GM23338 (cell line): Measurements from ENCODE around the gene GBE1. TPM values are rescaled to one million over a fixed set of nuclear protein-coding genes. Genes with fewer than 3 reads are reported as not detected.

Experiments used
- ATAC-seq: fragments of 200-7000 bp; cut with Tn5 transposase; 3 replicates; pipeline ENCODE4 v1.9.1; 2020
- DNase-seq: peaks from one replicate; pipeline ENCODE4 v3.0.0-alpha.2; 2015; ENCODE audit warnings: low spot score
- H2AFZ ChIP-seq: fragments of 200-600 bp; sonication (generic); 2 replicates; pipeline ENCODE4 v1.8.0; 2016; ENCODE audit warnings: antibody characterized with exemption, mild to moderate bottlenecking, moderate library complexity
- H3F3A ChIP-seq: fragments of 200-600 bp; sonication (generic); replicated peaks from 2 replicates; pipeline ENCODE4 v1.8.0; 2017; ENCODE audit warnings: antibody characterized with exemption, mixed run types, low read depth
- H3K27ac ChIP-seq: fragments of 200-600 bp; sonication (generic); 2 replicates; pipeline ENCODE4 v1.6.1; 2016; ENCODE audit warnings: low read depth
- H3K27me3 ChIP-seq: fragments of 200-600 bp; sonication (generic); 2 replicates; pipeline ENCODE4 v1.8.0; 2016; ENCODE audit warnings: mild to moderate bottlenecking, mixed run types, moderate library complexity; ENCODE audit not compliant: insufficient read depth
- H3K36me3 ChIP-seq: fragments of 200-600 bp; sonication (generic); 2 replicates; pipeline ENCODE4 v1.8.0; 2016; ENCODE audit warnings: mild to moderate bottlenecking; ENCODE audit not compliant: insufficient read depth
- H3K4me1 ChIP-seq: fragments of 200-600 bp; sonication (generic); 2 replicates; pipeline ENCODE4 v1.8.0; 2016; ENCODE audit warnings: mild to moderate bottlenecking, moderate library complexity; ENCODE audit not compliant: insufficient read depth
- H3K4me2 ChIP-seq: fragments of 200-600 bp; sonication (generic); 2 replicates; pipeline ENCODE4 v1.7.1; 2017; ENCODE audit warnings: mixed run types
- H3K4me3 ChIP-seq: fragments of 200-600 bp; sonication (generic); 2 replicates; pipeline ENCODE4 v1.6.1; 2016; ENCODE audit warnings: mixed run types
- H3K79me2 ChIP-seq: fragments of 200-600 bp; sonication (generic); replicated peaks from 2 replicates; pipeline ENCODE4 v1.8.0; 2017; ENCODE audit warnings: mild to moderate bottlenecking; ENCODE audit not compliant: insufficient read depth
- H3K9me2 ChIP-seq: fragments of 200-600 bp; sonication (generic); 2 replicates; pipeline ENCODE4 v1.8.0; 2017; ENCODE audit not compliant: insufficient read depth
- H4K20me1 ChIP-seq: fragments of 200-600 bp; sonication (generic); replicated peaks from 2 replicates; pipeline ENCODE4 v1.8.0; 2017; ENCODE audit warnings: mild to moderate bottlenecking; ENCODE audit not compliant: insufficient read depth
- H3K27ac Mint-ChIP-seq: 2 replicates; pipeline ENCODE4 v1.8.0; 2020; ENCODE audit warnings: inconsistent platforms, mild to moderate bottlenecking, moderate library complexity, mixed read lengths
- H3K27me3 Mint-ChIP-seq: 3 replicates; pipeline ENCODE4 v1.8.0; 2022; ENCODE audit warnings: low read depth, mild to moderate bottlenecking, moderate library complexity, mixed read lengths, inconsistent platforms; ENCODE audit not compliant: insufficient read depth, poor library complexity
- H3K36me3 Mint-ChIP-seq: 3 replicates; pipeline ENCODE4 v1.8.0; 2021; ENCODE audit warnings: low read depth, mild to moderate bottlenecking, inconsistent platforms, moderate library complexity, mixed read lengths
- H3K4me1 Mint-ChIP-seq: 3 replicates; pipeline ENCODE4 v1.8.0; 2020; ENCODE audit warnings: mild to moderate bottlenecking, inconsistent platforms, mixed read lengths
- H3K4me3 Mint-ChIP-seq: 3 replicates; pipeline ENCODE4 v1.8.0; 2021; ENCODE audit warnings: moderate library complexity, mild to moderate bottlenecking, inconsistent platforms, mixed read lengths
- H3K9me3 Mint-ChIP-seq: 3 replicates; pipeline ENCODE4 v1.8.0; 2020; ENCODE audit warnings: moderate library complexity, mild to moderate bottlenecking, inconsistent platforms, mixed read lengths
- CREB1 ChIP-seq: fragments of 250-450 bp; sonication (Bioruptor Pico); IDR thresholded peaks from 2 replicates; pipeline ENCODE4 v1.5.0; 2020; ENCODE audit warnings: low read depth, mild to moderate bottlenecking, moderate library complexity
- ETS1 ChIP-seq: IDR thresholded peaks from 2 replicates; pipeline ENCODE4 v1.6.1; 2016; ENCODE audit warnings: antibody characterized with exemption
- EZH2 ChIP-seq: fragments of 200-600 bp; sonication (generic); IDR thresholded peaks from one replicate; pipeline ENCODE4 v1.8.0; 2017; ENCODE audit warnings: antibody characterized with exemption, mild to moderate bottlenecking, low read depth; ENCODE audit not compliant: unreplicated experiment
- EZH2phosphoT487 ChIP-seq: fragments of 200-600 bp; sonication (generic); IDR thresholded peaks from one replicate; pipeline ENCODE4 v1.8.1; 2018; ENCODE audit warnings: antibody characterized with exemption; ENCODE audit not compliant: unreplicated experiment
- JUNB ChIP-seq: IDR thresholded peaks from one replicate; pipeline ENCODE4 v1.6.1; 2016; ENCODE audit warnings: antibody characterized with exemption; ENCODE audit not compliant: unreplicated experiment
- NANOG ChIP-seq: IDR thresholded peaks from 2 replicates; pipeline ENCODE4 v1.6.1; 2016; ENCODE audit warnings: antibody characterized with exemption, borderline replicate concordance
- POLR2AphosphoS5 ChIP-seq: IDR thresholded peaks from 2 replicates; pipeline ENCODE4 v1.6.1; 2016; ENCODE audit warnings: antibody characterized with exemption, low read depth
- STAT1 ChIP-seq: IDR thresholded peaks from one replicate; pipeline ENCODE4 v1.6.1; 2016; ENCODE audit warnings: antibody characterized with exemption; ENCODE audit not compliant: unreplicated experiment
- ZNF114 ChIP-seq: fragments of 250-450 bp; sonication (Bioruptor Pico); IDR thresholded peaks from 2 replicates; pipeline ENCODE4 v1.5.0; 2020; ENCODE audit warnings: mild to moderate bottlenecking, moderate library complexity
- ZNF331 ChIP-seq: fragments of 250-450 bp; sonication (Bioruptor Pico); IDR thresholded peaks from 2 replicates; pipeline ENCODE4 v1.5.0; 2020; ENCODE audit warnings: low read depth, mild to moderate bottlenecking, moderate library complexity
- polyA plus RNA-seq: library from polyadenylated mRNA; unstranded; fragments of >200 nt; fragmentation: Nextera tagmentation; extraction: Ambion mirVana; gene quantifications from 2 replicates; pipeline ENCODE4 v1.2.1, GENCODE V29; 2016
- total RNA-seq: library from RNA; depleted of rRNA; stranded (reverse); fragments of >200 nt; shearing (Covaris generic); gene quantifications from 2 replicates; pipeline ENCODE4 v1.2.3, GENCODE V29; 2014
- TF ChIP-seq, protein P1 (sequence below): fragments of 250-450 bp; sonication (Bioruptor Pico); IDR thresholded peaks from 2 replicates; pipeline ENCODE4 v1.5.0; 2020; ENCODE audit warnings: mild to moderate bottlenecking, moderate library complexity
- TF ChIP-seq, protein P2 (sequence below): IDR thresholded peaks from one replicate; pipeline ENCODE4 v1.6.1; 2018; ENCODE audit warnings: antibody characterized with exemption; ENCODE audit not compliant: unreplicated experiment
- TF ChIP-seq, protein P3 (sequence below), 2 experiments: fragments of 200-600 bp in 1 of 2; sonication (generic) in 1 of 2; conservative IDR thresholded peaks; 2 replicates each; pipeline versions ENCODE4 v1.5.1 to v1.6.1; 2016 to 2017; ENCODE audit warnings: antibody characterized with exemption in 2 of 2, low read depth in 2 of 2, mild to moderate bottlenecking in 2 of 2, moderate library complexity in 1 of 2

The GBE1 gene
- total and polyA plus RNA-seq, 2 experiments from 2014 or later = 6.4 to 12.2 TPM

- no peak overlapping the region for H3K4me3 Mint-ChIP-seq
These were observed 20.7 kb downstream of the GBE1 start for GRCh38 chr3:81740731-81741130.

More at GRCh38 chr3:81740731-81741130, 20.7 kb downstream of the GBE1 start:
- no peak overlapping the region for H3K27ac Mint-ChIP-seq
- Histone ChIP-seq H4K20me1 (no peaks in the 10 kb centered on the region), H3K79me2 (no peaks in the 10 kb centered on the region), H3K4me3 (no peak overlapping the region), H3K36me3 (no peaks in the 10 kb centered on the region), H3K27me3 (no peaks in the 10 kb centered on the region), H3K4me1 (peaks cover 8% of the 10 kb centered on the region; the same call in 1 of the 2 replicates), H3F3A (no peaks in the 10 kb centered on the region), H3K27ac (no peak overlapping the region), H3K4me2 (no peak overlapping the region), H2AFZ (no peak overlapping the region), H3K9me2 (no peaks in the 10 kb centered on the region)
- TF ChIP-seq EZH2 (no peak), POLR2AphosphoS5 (no peak), EZH2phosphoT487 (no peak), ETS1 (no peak), STAT1 (no peak), ZNF114 (no peak), CREB1 (CRISPR knock-in tag) (no peak), JUNB (no peak), NANOG (no peak), ZNF331 (CRISPR knock-in tag) (no peak)
- TF ChIP-seq, protein P1, sequence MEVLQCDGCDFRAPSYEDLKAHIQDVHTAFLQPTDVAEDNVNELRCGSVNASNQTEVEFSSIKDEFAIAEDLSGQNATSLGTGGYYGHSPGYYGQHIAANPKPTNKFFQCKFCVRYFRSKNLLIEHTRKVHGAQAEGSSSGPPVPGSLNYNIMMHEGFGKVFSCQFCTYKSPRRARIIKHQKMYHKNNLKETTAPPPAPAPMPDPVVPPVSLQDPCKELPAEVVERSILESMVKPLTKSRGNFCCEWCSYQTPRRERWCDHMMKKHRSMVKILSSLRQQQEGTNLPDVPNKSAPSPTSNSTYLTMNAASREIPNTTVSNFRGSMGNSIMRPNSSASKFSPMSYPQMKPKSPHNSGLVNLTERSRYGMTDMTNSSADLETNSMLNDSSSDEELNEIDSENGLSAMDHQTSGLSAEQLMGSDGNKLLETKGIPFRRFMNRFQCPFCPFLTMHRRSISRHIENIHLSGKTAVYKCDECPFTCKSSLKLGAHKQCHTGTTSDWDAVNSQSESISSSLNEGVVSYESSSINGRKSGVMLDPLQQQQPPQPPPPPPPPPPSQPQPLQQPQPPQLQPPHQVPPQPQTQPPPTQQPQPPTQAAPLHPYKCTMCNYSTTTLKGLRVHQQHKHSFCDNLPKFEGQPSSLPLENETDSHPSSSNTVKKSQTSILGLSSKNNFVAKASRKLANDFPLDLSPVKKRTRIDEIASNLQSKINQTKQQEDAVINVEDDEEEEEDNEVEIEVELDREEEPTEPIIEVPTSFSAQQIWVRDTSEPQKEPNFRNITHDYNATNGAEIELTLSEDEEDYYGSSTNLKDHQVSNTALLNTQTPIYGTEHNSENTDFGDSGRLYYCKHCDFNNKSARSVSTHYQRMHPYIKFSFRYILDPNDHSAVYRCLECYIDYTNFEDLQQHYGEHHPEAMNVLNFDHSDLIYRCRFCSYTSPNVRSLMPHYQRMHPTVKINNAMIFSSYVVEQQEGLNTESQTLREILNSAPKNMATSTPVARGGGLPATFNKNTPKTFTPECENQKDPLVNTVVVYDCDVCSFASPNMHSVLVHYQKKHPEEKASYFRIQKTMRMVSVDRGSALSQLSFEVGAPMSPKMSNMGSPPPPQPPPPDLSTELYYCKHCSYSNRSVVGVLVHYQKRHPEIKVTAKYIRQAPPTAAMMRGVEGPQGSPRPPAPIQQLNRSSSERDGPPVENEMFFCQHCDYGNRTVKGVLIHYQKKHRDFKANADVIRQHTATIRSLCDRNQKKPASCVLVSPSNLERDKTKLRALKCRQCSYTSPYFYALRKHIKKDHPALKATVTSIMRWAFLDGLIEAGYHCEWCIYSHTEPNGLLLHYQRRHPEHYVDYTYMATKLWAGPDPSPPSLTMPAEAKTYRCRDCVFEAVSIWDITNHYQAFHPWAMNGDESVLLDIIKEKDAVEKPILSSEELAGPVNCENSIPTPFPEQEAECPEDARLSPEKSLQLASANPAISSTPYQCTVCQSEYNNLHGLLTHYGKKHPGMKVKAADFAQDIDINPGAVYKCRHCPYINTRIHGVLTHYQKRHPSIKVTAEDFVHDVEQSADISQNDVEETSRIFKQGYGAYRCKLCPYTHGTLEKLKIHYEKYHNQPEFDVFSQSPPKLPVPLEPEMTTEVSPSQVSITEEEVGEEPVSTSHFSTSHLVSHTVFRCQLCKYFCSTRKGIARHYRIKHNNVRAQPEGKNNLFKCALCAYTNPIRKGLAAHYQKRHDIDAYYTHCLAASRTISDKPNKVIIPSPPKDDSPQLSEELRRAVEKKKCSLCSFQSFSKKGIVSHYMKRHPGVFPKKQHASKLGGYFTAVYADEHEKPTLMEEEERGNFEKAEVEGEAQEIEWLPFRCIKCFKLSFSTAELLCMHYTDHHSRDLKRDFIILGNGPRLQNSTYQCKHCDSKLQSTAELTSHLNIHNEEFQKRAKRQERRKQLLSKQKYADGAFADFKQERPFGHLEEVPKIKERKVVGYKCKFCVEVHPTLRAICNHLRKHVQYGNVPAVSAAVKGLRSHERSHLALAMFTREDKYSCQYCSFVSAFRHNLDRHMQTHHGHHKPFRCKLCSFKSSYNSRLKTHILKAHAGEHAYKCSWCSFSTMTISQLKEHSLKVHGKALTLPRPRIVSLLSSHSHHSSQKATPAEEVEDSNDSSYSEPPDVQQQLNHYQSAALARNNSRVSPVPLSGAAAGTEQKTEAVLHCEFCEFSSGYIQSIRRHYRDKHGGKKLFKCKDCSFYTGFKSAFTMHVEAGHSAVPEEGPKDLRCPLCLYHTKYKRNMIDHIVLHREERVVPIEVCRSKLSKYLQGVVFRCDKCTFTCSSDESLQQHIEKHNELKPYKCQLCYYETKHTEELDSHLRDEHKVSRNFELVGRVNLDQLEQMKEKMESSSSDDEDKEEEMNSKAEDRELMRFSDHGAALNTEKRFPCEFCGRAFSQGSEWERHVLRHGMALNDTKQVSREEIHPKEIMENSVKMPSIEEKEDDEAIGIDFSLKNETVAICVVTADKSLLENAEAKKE = no peak
- TF ChIP-seq, protein P2, sequence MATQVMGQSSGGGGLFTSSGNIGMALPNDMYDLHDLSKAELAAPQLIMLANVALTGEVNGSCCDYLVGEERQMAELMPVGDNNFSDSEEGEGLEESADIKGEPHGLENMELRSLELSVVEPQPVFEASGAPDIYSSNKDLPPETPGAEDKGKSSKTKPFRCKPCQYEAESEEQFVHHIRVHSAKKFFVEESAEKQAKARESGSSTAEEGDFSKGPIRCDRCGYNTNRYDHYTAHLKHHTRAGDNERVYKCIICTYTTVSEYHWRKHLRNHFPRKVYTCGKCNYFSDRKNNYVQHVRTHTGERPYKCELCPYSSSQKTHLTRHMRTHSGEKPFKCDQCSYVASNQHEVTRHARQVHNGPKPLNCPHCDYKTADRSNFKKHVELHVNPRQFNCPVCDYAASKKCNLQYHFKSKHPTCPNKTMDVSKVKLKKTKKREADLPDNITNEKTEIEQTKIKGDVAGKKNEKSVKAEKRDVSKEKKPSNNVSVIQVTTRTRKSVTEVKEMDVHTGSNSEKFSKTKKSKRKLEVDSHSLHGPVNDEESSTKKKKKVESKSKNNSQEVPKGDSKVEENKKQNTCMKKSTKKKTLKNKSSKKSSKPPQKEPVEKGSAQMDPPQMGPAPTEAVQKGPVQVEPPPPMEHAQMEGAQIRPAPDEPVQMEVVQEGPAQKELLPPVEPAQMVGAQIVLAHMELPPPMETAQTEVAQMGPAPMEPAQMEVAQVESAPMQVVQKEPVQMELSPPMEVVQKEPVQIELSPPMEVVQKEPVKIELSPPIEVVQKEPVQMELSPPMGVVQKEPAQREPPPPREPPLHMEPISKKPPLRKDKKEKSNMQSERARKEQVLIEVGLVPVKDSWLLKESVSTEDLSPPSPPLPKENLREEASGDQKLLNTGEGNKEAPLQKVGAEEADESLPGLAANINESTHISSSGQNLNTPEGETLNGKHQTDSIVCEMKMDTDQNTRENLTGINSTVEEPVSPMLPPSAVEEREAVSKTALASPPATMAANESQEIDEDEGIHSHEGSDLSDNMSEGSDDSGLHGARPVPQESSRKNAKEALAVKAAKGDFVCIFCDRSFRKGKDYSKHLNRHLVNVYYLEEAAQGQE = no peak
- TF ChIP-seq, protein P3, sequence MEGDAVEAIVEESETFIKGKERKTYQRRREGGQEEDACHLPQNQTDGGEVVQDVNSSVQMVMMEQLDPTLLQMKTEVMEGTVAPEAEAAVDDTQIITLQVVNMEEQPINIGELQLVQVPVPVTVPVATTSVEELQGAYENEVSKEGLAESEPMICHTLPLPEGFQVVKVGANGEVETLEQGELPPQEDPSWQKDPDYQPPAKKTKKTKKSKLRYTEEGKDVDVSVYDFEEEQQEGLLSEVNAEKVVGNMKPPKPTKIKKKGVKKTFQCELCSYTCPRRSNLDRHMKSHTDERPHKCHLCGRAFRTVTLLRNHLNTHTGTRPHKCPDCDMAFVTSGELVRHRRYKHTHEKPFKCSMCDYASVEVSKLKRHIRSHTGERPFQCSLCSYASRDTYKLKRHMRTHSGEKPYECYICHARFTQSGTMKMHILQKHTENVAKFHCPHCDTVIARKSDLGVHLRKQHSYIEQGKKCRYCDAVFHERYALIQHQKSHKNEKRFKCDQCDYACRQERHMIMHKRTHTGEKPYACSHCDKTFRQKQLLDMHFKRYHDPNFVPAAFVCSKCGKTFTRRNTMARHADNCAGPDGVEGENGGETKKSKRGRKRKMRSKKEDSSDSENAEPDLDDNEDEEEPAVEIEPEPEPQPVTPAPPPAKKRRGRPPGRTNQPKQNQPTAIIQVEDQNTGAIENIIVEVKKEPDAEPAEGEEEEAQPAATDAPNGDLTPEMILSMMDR (conservative IDR thresholded peaks at IDR 0.05; ENCODE audit: low read depth in 2 of 2) = no peak
- no peaks in the 10 kb centered on the region for H3K36me3 Mint-ChIP-seq
- DNase-seq (no peak), ATAC-seq (no peak)
- peaks cover 12% of the 10 kb centered on the region; the same call in 2 of the 3 replicates for H3K4me1 Mint-ChIP-seq
- H3K27me3 Mint-ChIP-seq = peaks cover 2% of the 10 kb centered on the region
- H3K9me3 Mint-ChIP-seq = no peaks in the 10 kb centered on the region; the same call in 2 of the 3 replicates
